ENCODE data around the gene TBC1D2. TPM values are rescaled to one million over a fixed set of nuclear protein-coding genes. Genes with fewer than 3 reads are reported as not detected.

The TBC1D2 gene
- total RNA-seq, 2 experiments from 2014 or later, result 3.1 to 5.5 TPM

GRCh38 chr9:98207606-98208005 lies 47.8 kb downstream of the TBC1D2 start:
- Histone ChIP-seq H3K79me2 (ENCODE audit: insufficient read depth, low read depth, low read length) (no peaks in the 10 kb centered on the region), H3K4me1 (ENCODE audit: insufficient read depth, low read length, poor library complexity, severe bottlenecking) (peaks cover 13% of the 10 kb centered on the region), H3K9me3 (ENCODE audit: low read length) (no peaks in the 10 kb centered on the region), H3K27ac (ENCODE audit: low read depth, low read length, poor library complexity, severe bottlenecking) (no peak overlapping the region), H3K4me3 (ENCODE audit: low read depth, low read length, poor library complexity, severe bottlenecking) (no peak overlapping the region), H3K36me3 (ENCODE audit: insufficient read depth, low read length) (no peaks in the 10 kb centered on the region), H3K9me2 (ENCODE audit: insufficient read depth, low read length) (no peaks in the 10 kb centered on the region), H4K20me1 (ENCODE audit: insufficient read depth, low read length) (no peaks in the 10 kb centered on the region), H3K4me2 (ENCODE audit: low read length) (no peak overlapping the region), H2AFZ (ENCODE audit: low read length) (no peak overlapping the region)
- DNase-seq (ENCODE audit: low spot score), result no peak
- POLR2A ChIA-PET, result interaction anchor here (0.5 kb wide), 1 partner anchor 1397 kb away, joined by 8 read pairs; no protein-coding TSS in a partner anchor
- CTCF ChIA-PET (ENCODE audit: unreplicated experiment), result no interaction called here
- BruUV-seq (replicated peaks), result no TSS peak
- TF ChIP-seq CTCF (conservative IDR thresholded peaks at IDR 0.05; ENCODE audit: low read length) (peak; percentile 37; the same call in 1 of the 2 replicates), EZH2phosphoT487 (IDR thresholded peaks at IDR 0.05; ENCODE audit: borderline replicate concordance, low read depth, low read length) (no peak)
- intact Hi-C loops (cut with micrococcal nuclease; ENCODE audit: unreplicated experiment), result no loop called here

DNA sequence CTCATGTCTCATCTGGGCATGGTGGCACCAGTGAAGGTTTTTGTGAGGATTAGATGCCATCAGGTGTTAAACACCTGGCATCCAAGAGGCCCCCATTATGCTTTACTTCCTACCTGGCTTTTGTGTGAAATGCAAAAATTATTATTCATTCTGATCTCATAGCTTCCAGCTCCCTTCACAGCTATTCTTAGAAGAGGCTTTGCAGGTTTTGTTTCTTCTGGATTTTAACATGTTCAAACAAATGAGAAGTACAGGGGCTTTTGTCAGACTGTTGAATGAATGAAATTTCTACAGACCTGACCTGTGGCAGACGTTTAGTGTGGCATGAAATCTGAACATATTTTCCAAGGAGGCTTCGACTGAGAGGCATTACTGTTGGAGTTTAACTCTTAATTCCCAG lies 48.7 kb downstream of the TBC1D2 start:
- ChIA-PET CTCF (ENCODE audit: unreplicated experiment) (no interaction called here), POLR2A (no interaction called here)
- no peak overlapping the region for H3K4me3 ChIP-seq (ENCODE audit: low read depth, low read length, poor library complexity, severe bottlenecking)
- BruUV-seq (replicated peaks), result no TSS peak
- H3K79me2 ChIP-seq (ENCODE audit: insufficient read depth, low read depth, low read length), result no peaks in the 10 kb centered on the region
- no peak overlapping the region for H2AFZ ChIP-seq (ENCODE audit: low read length)
- no peaks in the 10 kb centered on the region for H3K36me3 ChIP-seq (ENCODE audit: insufficient read depth, low read length)
- no peak overlapping the region for H3K4me2 ChIP-seq (ENCODE audit: low read length)
- H3K4me1 ChIP-seq (ENCODE audit: insufficient read depth, low read length, poor library complexity, severe bottlenecking), result peaks cover 13% of the 10 kb centered on the region
- no peak overlapping the region for H3K27ac ChIP-seq (ENCODE audit: low read depth, low read length, poor library complexity, severe bottlenecking)
- no peaks in the 10 kb centered on the region for H4K20me1 ChIP-seq (ENCODE audit: insufficient read depth, low read length)
- no peak for DNase-seq (ENCODE audit: low spot score)
- TF ChIP-seq EZH2phosphoT487 (IDR thresholded peaks at IDR 0.05; ENCODE audit: borderline replicate concordance, low read depth, low read length) (no peak), CTCF (conservative IDR thresholded peaks at IDR 0.05; ENCODE audit: low read length) (no peak)
- H3K9me3 ChIP-seq (ENCODE audit: low read length), result no peaks in the 10 kb centered on the region
- H3K9me2 ChIP-seq (ENCODE audit: insufficient read depth, low read length), result no peaks in the 10 kb centered on the region
- intact Hi-C loops (cut with micrococcal nuclease; ENCODE audit: unreplicated experiment), result no loop called here

DNA sequence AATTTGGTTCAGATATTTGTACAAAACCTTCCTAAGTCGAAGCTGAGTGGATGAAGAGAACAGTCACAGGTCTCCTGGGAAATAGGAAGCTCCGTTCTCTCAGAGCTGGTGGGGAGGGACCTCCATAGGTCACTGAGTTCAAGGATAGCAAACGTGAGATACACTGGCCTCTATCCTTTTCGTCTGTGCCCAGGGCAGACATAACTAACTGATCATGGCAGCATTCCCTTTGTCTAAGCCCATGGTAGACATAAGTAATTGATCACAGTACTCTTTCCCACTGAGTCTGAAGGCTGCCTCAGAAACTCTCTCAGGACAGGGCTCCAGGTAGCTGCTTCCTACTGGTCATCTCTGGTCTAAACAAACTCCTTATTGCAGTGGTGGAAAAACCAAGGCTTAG lies 50.8 kb downstream of the TBC1D2 start:
- no peaks in the 10 kb centered on the region for H3K9me3 ChIP-seq (ENCODE audit: low read length)
- intact Hi-C loops (cut with micrococcal nuclease; ENCODE audit: unreplicated experiment), result loop anchor here (1.0 to 2.0 kb wide), 2 partner anchors 59 to 130 kb away; no protein-coding TSS in a partner anchor
- H3K9me2 ChIP-seq (ENCODE audit: insufficient read depth, low read length), result no peaks in the 10 kb centered on the region
- no peak overlapping the region for H2AFZ ChIP-seq (ENCODE audit: low read length)
- no peak for DNase-seq (ENCODE audit: low spot score)
- H3K4me3 ChIP-seq (ENCODE audit: low read depth, low read length, poor library complexity, severe bottlenecking), result no peak overlapping the region
- no peaks in the 10 kb centered on the region for H4K20me1 ChIP-seq (ENCODE audit: insufficient read depth, low read length)
- TF ChIP-seq CTCF (conservative IDR thresholded peaks at IDR 0.05; ENCODE audit: low read length), result no peak
- TF ChIP-seq EZH2phosphoT487 (IDR thresholded peaks at IDR 0.05; ENCODE audit: borderline replicate concordance, low read depth, low read length), result no peak
- peaks cover 21% of the 10 kb centered on the region for H3K4me1 ChIP-seq (ENCODE audit: insufficient read depth, low read length, poor library complexity, severe bottlenecking)
- H3K79me2 ChIP-seq (ENCODE audit: insufficient read depth, low read depth, low read length), result no peaks in the 10 kb centered on the region
- no peak overlapping the region for H3K4me2 ChIP-seq (ENCODE audit: low read length)
- no TSS peak for BruUV-seq (replicated peaks)
- POLR2A ChIA-PET, result no interaction called here
- H3K36me3 ChIP-seq (ENCODE audit: insufficient read depth, low read length), result no peaks in the 10 kb centered on the region
- no peak overlapping the region for H3K27ac ChIP-seq (ENCODE audit: low read depth, low read length, poor library complexity, severe bottlenecking)
- CTCF ChIA-PET (ENCODE audit: unreplicated experiment), result no interaction called here
